Hepatocyte (in vitro differentiated cells): ENCODE measurements around the gene AKAP3.

Source experiments
- EZH2phosphoT487 ChIP-seq: fragments of 200-600 bp; sonication (generic); IDR thresholded peaks from one replicate; pipeline ENCODE4 v1.6.1; 2018; ENCODE audit warnings: antibody characterized with exemption, mild to moderate bottlenecking, low read depth, moderate library complexity; ENCODE audit not compliant: unreplicated experiment, severe bottlenecking
- TF ChIP-seq, protein P1 (sequence below): fragments of 200-600 bp; sonication (generic); IDR thresholded peaks from 2 replicates; pipeline ENCODE4 v1.5.1; 2016; ENCODE audit warnings: antibody characterized with exemption, mild to moderate bottlenecking; ENCODE audit not compliant: poor library complexity

DNA sequence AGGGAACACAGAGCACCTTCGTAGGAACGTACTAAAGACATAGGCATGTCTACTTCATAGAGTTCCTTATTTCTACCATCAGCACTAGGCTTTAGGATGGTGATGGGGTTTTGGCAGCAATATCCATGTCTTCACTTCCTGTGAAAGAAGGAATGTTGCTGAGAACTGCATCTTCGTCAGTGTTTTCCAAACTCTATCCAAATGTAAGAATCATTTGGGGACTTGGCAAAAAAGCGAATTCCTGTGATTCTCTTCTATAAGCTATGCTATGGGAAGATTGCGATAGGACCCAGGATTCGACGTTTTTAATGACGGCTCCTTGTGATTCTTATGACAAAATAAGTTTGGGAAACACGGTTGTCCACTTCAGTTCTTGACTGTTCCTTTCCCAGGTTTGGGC is 39.8 kb downstream of the AKAP3 start:
- TF ChIP-seq, protein P1, sequence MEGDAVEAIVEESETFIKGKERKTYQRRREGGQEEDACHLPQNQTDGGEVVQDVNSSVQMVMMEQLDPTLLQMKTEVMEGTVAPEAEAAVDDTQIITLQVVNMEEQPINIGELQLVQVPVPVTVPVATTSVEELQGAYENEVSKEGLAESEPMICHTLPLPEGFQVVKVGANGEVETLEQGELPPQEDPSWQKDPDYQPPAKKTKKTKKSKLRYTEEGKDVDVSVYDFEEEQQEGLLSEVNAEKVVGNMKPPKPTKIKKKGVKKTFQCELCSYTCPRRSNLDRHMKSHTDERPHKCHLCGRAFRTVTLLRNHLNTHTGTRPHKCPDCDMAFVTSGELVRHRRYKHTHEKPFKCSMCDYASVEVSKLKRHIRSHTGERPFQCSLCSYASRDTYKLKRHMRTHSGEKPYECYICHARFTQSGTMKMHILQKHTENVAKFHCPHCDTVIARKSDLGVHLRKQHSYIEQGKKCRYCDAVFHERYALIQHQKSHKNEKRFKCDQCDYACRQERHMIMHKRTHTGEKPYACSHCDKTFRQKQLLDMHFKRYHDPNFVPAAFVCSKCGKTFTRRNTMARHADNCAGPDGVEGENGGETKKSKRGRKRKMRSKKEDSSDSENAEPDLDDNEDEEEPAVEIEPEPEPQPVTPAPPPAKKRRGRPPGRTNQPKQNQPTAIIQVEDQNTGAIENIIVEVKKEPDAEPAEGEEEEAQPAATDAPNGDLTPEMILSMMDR, result no peak
- no peak for TF ChIP-seq EZH2phosphoT487
